Measurements from ENCODE around the gene PABPC4L.

PABPC4L gene

GRCh38 chr4:134202166-134202956 is 772 bp upstream of the PABPC4L start:
- TF ChIP-seq, protein P1, sequence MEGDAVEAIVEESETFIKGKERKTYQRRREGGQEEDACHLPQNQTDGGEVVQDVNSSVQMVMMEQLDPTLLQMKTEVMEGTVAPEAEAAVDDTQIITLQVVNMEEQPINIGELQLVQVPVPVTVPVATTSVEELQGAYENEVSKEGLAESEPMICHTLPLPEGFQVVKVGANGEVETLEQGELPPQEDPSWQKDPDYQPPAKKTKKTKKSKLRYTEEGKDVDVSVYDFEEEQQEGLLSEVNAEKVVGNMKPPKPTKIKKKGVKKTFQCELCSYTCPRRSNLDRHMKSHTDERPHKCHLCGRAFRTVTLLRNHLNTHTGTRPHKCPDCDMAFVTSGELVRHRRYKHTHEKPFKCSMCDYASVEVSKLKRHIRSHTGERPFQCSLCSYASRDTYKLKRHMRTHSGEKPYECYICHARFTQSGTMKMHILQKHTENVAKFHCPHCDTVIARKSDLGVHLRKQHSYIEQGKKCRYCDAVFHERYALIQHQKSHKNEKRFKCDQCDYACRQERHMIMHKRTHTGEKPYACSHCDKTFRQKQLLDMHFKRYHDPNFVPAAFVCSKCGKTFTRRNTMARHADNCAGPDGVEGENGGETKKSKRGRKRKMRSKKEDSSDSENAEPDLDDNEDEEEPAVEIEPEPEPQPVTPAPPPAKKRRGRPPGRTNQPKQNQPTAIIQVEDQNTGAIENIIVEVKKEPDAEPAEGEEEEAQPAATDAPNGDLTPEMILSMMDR (IDR thresholded peaks at IDR 0.05; ENCODE audit: low read depth, low read length) = no peak
- peak overlapping the region in 1 of 2 donors; percentile 46 for H3K4me3 ChIP-seq (replicated peaks in 1 of 2; ENCODE audit: low read depth in 2 of 2, low read length in 2 of 2)
- peak in 1 of 2 donors; percentile 7 for DNase-seq (ENCODE audit: low read depth in 2 of 2)

GRCh38 chr4:134200811-134201215 is 776 bp downstream of the PABPC4L start:
- no peak for DNase-seq (ENCODE audit: low read depth in 2 of 2)
- peak overlapping the region; percentile 46 to 49 for H3K4me3 ChIP-seq (replicated peaks in 1 of 2; ENCODE audit: low read depth in 2 of 2, low read length in 2 of 2)
- TF ChIP-seq, protein P1 (IDR thresholded peaks at IDR 0.05; ENCODE audit: low read depth, low read length) = no peak

DNA sequence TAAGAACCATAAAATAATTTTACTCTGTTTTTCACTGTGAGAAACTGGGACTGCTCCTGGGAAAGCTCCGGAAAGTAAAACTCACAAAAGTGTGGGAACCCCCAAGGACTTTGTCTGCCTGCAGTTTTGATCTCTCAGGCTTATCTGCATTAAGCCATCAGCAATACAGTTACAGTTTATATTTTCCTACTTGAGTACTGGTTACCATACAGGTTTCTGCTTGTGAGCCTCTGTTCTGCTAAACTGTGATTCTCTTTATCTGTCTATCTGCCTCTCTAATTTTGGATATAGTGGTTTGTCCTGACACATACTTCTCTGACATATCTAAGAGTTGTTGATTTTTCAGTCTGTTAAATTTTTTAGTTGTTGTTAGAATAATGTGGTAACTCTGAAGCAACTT is 11.6 kb downstream of the PABPC4L start:
- TF ChIP-seq, protein P1 (IDR thresholded peaks at IDR 0.05; ENCODE audit: low read depth, low read length) = no peak
- no peak overlapping the region for H3K4me3 ChIP-seq (replicated peaks in 1 of 2; ENCODE audit: low read depth in 2 of 2, low read length in 2 of 2)
- no peak for DNase-seq (ENCODE audit: low read depth in 2 of 2)

DNA sequence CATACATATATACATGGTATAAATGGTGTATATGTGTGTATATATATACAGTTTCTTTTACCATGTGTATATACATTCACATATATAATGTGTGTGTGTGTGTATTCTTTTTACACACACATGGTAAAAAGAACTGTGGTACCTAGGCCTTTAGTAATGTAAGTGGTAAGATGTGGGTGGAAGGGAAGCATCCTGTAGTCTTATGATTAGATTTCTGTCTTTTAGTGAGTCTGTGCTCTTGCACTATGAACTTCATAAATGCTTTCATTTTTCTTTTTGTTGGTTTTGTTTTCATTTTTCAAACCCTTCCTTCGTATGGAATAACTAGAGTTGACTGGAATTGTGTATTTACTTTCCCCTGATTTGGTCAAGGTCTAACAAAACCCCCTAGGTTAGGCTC is 12.1 kb downstream of the PABPC4L start:
- H3K4me3 ChIP-seq (replicated peaks in 1 of 2; ENCODE audit: low read depth in 2 of 2, low read length in 2 of 2) = no peak overlapping the region
- TF ChIP-seq, protein P1 (IDR thresholded peaks at IDR 0.05; ENCODE audit: low read depth, low read length) = no peak
- DNase-seq (ENCODE audit: low read depth in 2 of 2) = no peak

- TF ChIP-seq, protein P1 (IDR thresholded peaks at IDR 0.05; ENCODE audit: low read depth, low read length) = no peak
- DNase-seq (ENCODE audit: low read depth in 2 of 2) = peak in 1 of 2 donors; percentile 1
- no peak overlapping the region for H3K4me3 ChIP-seq (replicated peaks in 1 of 2; ENCODE audit: low read depth in 2 of 2, low read length in 2 of 2)
Measured at GRCh38 chr4:134178706-134179105, 22.9 kb downstream of the PABPC4L start.

DNA sequence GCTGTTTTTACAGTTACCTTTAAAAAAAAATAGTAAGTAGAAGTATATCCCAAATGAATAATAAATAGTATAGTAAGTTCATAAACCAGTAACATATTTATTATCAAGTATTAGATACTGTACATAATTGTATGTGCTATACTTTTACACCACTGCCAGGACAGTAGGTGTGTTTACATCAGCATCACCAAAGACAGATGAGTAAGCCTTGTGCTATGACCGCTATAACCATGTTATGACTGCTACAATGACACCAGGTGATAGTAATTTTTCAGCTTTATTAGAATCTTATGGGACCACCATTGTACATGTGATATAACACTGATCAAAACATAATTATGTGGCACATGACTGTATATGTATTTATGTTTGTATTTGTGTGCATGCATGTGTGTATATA is 27.3 kb downstream of the PABPC4L start:
- no peak for DNase-seq (ENCODE audit: low read depth in 2 of 2)
- TF ChIP-seq, protein P1 (IDR thresholded peaks at IDR 0.05; ENCODE audit: low read depth, low read length) = no peak
- H3K4me3 ChIP-seq (replicated peaks in 1 of 2; ENCODE audit: low read depth in 2 of 2, low read length in 2 of 2) = no peak overlapping the region

Measured in cardiac fibroblast (primary cell).